Transverse colon (tissue), 3 donors: Measurements from ENCODE around the gene SYNJ2.

ENCODE experiments used
- POLR2A ChIP-seq: fragments of 450-650 bp; IDR thresholded peaks from one replicate; pipeline ENCODE4 v1.6.1; 2016; ENCODE audit warnings: antibody characterized with exemption, mild to moderate bottlenecking, moderate library complexity
- TF ChIP-seq, protein P1 (sequence below), 5 experiments: fragments of 200-600 bp in 3 of 5; fragments of 450-650 bp in 2 of 5; sonication (generic) in 3 of 5; IDR thresholded peaks; 1 replicate in 2 of 5; 2 replicates in 3 of 5; pipeline ENCODE4 v1.5.1; 2016 to 2017; ENCODE audit warnings: antibody characterized with exemption in 5 of 5, inconsistent platforms in 3 of 5, mild to moderate bottlenecking in 2 of 5, moderate library complexity in 1 of 5

DNA sequence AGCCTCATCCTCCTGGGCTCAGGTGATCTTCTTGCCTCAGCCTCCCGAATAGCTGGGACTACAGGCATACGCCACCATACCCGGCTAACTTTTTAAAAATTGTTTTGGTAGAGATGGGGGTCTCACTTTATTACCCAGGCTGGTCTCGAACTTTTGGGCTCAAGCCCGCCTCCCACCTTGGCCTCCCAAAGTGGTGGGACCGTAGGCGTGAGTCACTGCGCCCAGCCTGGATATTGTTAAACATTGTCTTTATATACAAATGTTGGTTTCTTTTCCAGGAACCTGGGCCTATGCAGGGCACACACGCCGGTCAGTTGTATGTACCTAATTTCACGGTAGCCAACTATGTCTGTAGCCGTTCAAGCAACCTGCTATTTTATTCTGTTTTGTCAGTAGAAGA is 60.1 kb downstream of the SYNJ2 start:
- TF ChIP-seq, protein P1, sequence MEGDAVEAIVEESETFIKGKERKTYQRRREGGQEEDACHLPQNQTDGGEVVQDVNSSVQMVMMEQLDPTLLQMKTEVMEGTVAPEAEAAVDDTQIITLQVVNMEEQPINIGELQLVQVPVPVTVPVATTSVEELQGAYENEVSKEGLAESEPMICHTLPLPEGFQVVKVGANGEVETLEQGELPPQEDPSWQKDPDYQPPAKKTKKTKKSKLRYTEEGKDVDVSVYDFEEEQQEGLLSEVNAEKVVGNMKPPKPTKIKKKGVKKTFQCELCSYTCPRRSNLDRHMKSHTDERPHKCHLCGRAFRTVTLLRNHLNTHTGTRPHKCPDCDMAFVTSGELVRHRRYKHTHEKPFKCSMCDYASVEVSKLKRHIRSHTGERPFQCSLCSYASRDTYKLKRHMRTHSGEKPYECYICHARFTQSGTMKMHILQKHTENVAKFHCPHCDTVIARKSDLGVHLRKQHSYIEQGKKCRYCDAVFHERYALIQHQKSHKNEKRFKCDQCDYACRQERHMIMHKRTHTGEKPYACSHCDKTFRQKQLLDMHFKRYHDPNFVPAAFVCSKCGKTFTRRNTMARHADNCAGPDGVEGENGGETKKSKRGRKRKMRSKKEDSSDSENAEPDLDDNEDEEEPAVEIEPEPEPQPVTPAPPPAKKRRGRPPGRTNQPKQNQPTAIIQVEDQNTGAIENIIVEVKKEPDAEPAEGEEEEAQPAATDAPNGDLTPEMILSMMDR (IDR thresholded peaks at IDR 0.05) = no peak
- no peak for TF ChIP-seq POLR2A
